Hepatocyte (in vitro differentiated cells): ENCODE data around the gene GTF2A2. TPM values are rescaled to one million over a fixed set of nuclear protein-coding genes. Genes with fewer than 3 reads are reported as not detected.
A peak's percentile ranks its signal among the peaks of the same experiment; 100 is the strongest.

Experiments used
- DNase-seq: peaks from one replicate; pipeline ENCODE4 v3.0.0-alpha.2; 2016; ENCODE audit warnings: low spot score
- H2AFZ ChIP-seq: fragments of 200-600 bp; sonication (generic); 2 replicates; pipeline ENCODE4 v1.6.0; 2016; ENCODE audit warnings: antibody characterized with exemption, mild to moderate bottlenecking
- H3K27ac ChIP-seq: fragments of 200-600 bp; sonication (generic); 2 replicates; pipeline ENCODE4 v1.5.1; 2016; ENCODE audit warnings: mild to moderate bottlenecking
- H3K27me3 ChIP-seq: fragments of 200-600 bp; sonication (generic); 2 replicates; pipeline ENCODE4 v1.6.1; 2016
- H3K36me3 ChIP-seq: fragments of 200-600 bp; sonication (generic); replicated peaks from 2 replicates; pipeline ENCODE4 v1.5.1; 2016; ENCODE audit warnings: low read depth; ENCODE audit not compliant: insufficient read depth
- H3K4me1 ChIP-seq: fragments of 200-600 bp; sonication (generic); 2 replicates; pipeline ENCODE4 v1.5.1; 2016; ENCODE audit warnings: mild to moderate bottlenecking, moderate library complexity; ENCODE audit not compliant: insufficient read depth
- H3K4me2 ChIP-seq: fragments of 200-600 bp; sonication (generic); 2 replicates; pipeline ENCODE4 v1.6.0; 2016
- H3K4me3 ChIP-seq: fragments of 200-600 bp; sonication (generic); 2 replicates; pipeline ENCODE4 v1.5.1; 2016; ENCODE audit warnings: mild to moderate bottlenecking
- H3K79me2 ChIP-seq: fragments of 200-600 bp; sonication (generic); 2 replicates; pipeline ENCODE4 v1.6.0; 2017; ENCODE audit warnings: mild to moderate bottlenecking
- H3K9me2 ChIP-seq: fragments of 200-600 bp; sonication (generic); replicated peaks from 2 replicates; pipeline ENCODE4 v1.6.0; 2017; ENCODE audit warnings: mild to moderate bottlenecking; ENCODE audit not compliant: insufficient read depth
- H3K9me3 ChIP-seq: fragments of 200-600 bp; sonication (generic); 2 replicates; pipeline ENCODE4 v1.5.1; 2016; ENCODE audit warnings: low read depth, mild to moderate bottlenecking
- H4K20me1 ChIP-seq: fragments of 200-600 bp; sonication (generic); 2 replicates; pipeline ENCODE4 v1.6.0; 2016; ENCODE audit warnings: mild to moderate bottlenecking; ENCODE audit not compliant: insufficient read depth, poor library complexity, severe bottlenecking
- EZH2 ChIP-seq: fragments of 200-600 bp; sonication (generic); IDR thresholded peaks from 2 replicates; pipeline ENCODE4 v1.6.1; 2016; ENCODE audit warnings: antibody characterized with exemption, mild to moderate bottlenecking, borderline replicate concordance
- EZH2phosphoT487 ChIP-seq: fragments of 200-600 bp; sonication (generic); IDR thresholded peaks from one replicate; pipeline ENCODE4 v1.6.1; 2018; ENCODE audit warnings: antibody characterized with exemption, mild to moderate bottlenecking, low read depth, moderate library complexity; ENCODE audit not compliant: unreplicated experiment, severe bottlenecking
- WGBS: methylation state at CpG from one replicate; pipeline ENCODE4 v1.1.6; 2016; ENCODE audit warnings: low lambda C conversion rate; ENCODE audit errors: missing lambda C conversion rate; 5-methylcytosine and 5-hydroxymethylcytosine counted together
- polyA plus RNA-seq: library from polyadenylated mRNA; unstranded; fragments of >200 nt; fragmentation: Nextera tagmentation; extraction: Ambion mirVana; gene quantifications from 2 replicates; pipeline ENCODE4 v1.2.1, GENCODE V29; 2016
- total RNA-seq: library from RNA; depleted of rRNA; stranded (reverse); fragments of >200 nt; gene quantifications from 2 replicates; pipeline ENCODE4 v1.2.3, GENCODE V29; 2014
- TF ChIP-seq, protein P1 (sequence below): fragments of 200-600 bp; sonication (generic); IDR thresholded peaks from 2 replicates; pipeline ENCODE4 v1.5.1; 2016; ENCODE audit warnings: antibody characterized with exemption, mild to moderate bottlenecking; ENCODE audit not compliant: poor library complexity

Gene GTF2A2, protein sequence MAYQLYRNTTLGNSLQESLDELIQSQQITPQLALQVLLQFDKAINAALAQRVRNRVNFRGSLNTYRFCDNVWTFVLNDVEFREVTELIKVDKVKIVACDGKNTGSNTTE
- total RNA-seq (42.9 and 50.9 TPM in 2 replicates), polyA plus RNA-seq (252 and 253 TPM in 2 replicates)

DNA sequence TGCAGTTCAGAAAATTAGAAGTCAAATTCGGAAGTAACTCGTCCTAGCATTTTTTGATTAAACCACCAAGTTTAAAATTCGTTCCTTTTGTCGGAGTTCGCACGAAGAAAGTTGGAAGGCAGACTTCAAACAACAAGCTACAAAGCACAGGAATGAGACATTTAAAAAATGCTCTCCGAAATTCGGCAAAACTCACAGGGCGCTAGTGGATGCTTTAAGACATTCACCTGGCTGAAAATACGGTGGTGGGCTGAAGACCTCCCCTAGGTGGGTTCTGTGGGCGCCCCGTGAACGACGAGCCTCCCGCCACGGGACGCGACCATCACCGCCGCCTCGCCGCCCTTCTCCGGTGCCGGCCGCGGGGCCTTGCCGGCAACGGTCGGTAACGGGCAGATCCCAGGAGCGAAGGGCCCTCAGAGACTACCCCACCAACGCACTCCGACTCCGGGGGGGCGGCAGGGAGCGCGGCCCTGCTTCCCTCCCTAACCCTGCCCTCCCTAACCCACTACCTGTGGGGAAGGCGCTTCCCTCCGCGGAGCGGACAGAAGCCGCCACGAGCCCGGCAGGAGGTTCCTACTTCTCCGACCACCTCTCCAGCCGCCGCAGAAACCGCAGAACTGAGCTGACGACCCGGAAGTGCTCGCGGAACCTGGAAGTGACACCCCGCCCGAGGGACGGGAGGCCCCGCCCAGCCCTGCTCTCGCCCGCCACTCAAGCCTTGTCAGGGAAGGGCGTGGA, at the start of gene GTF2A2:
GTF2A2 (minus strand) TSS at position 619 of the 738 bp plus-strand sequence. CDS start 5,238 bp downstream, outside the sequence.
- Histone ChIP-seq H3K9me2 (no peaks in the 10 kb centered on the region), H3K36me3 (no peaks in the 10 kb centered on the region), H3K79me2 (peaks cover 51% of the 10 kb centered on the region), H3K4me3 (peak within 1 kb of the TSS; percentile 86), H2AFZ (peak within 1 kb of the TSS; percentile 69), H3K4me1 (peaks cover 12% of the 10 kb centered on the region), H4K20me1 (peaks cover 17% of the 10 kb centered on the region), H3K9me3 (no peaks in the 10 kb centered on the region), H3K27me3 (no peaks in the 10 kb centered on the region), H3K4me2 (peak within 1 kb of the TSS; percentile 77), H3K27ac (peak within 1 kb of the TSS; percentile 86)
- TF ChIP-seq, protein P1, sequence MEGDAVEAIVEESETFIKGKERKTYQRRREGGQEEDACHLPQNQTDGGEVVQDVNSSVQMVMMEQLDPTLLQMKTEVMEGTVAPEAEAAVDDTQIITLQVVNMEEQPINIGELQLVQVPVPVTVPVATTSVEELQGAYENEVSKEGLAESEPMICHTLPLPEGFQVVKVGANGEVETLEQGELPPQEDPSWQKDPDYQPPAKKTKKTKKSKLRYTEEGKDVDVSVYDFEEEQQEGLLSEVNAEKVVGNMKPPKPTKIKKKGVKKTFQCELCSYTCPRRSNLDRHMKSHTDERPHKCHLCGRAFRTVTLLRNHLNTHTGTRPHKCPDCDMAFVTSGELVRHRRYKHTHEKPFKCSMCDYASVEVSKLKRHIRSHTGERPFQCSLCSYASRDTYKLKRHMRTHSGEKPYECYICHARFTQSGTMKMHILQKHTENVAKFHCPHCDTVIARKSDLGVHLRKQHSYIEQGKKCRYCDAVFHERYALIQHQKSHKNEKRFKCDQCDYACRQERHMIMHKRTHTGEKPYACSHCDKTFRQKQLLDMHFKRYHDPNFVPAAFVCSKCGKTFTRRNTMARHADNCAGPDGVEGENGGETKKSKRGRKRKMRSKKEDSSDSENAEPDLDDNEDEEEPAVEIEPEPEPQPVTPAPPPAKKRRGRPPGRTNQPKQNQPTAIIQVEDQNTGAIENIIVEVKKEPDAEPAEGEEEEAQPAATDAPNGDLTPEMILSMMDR: no peak
- TF ChIP-seq EZH2phosphoT487 (no peak), EZH2 (no peak)
- under 1% methylated on average over 46 of the region's 59 CpGs for whole genome bisulfite sequencing
- peak; percentile 97 for DNase-seq

DNA sequence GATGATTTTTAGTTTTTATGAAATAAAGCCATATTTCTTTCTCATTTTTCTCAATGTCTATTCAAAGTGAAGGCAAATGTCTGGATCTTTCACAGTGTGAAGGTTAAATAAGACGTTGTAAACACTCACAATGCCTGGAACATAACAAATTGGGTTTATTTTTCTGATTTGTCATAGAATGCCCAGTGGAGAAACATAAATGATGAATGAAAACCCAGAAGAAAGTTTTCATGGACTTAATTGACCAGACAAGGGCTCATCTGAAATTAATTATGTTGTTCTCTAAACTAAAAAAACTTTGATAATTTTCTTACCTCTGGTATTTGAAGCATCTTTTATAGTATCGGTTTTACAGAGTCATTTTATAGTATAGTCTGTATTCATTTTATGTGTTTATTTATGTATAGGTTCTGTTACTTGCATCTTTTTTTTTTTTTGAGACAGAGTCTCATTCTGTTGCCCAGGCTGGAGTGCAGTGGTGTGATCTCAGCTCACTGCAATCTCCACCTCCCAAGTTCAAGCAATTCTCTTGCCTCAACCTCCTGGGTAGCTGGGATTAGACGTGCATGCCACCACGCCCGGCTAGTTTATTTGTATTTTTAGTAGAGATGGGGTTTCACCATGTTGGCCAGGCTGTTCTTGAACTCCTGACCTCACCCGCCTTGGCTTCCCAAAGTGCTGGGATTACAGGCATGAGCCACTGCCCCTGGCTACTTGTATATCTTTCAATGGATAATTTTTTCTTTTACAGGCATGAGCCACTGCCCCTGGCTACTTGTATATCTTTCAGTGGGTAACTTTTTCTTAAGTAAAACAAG, 46.9 kb upstream of the GTF2A2 start:
- WGBS: 53% methylated on average over 6 of the region's 6 CpGs
- Histone ChIP-seq H3K27ac (no peak overlapping the region), H3K4me1 (no peaks in the 10 kb centered on the region), H3K27me3 (no peaks in the 10 kb centered on the region), H3K36me3 (no peaks in the 10 kb centered on the region), H3K79me2 (no peaks in the 10 kb centered on the region), H2AFZ (no peak overlapping the region), H4K20me1 (no peaks in the 10 kb centered on the region), H3K9me2 (no peaks in the 10 kb centered on the region), H3K4me2 (no peak overlapping the region), H3K9me3 (no peaks in the 10 kb centered on the region), H3K4me3 (no peak overlapping the region)
- TF ChIP-seq EZH2phosphoT487: no peak
- no peak for TF ChIP-seq EZH2
- TF ChIP-seq, protein P1: no peak
- no peak for DNase-seq

DNA sequence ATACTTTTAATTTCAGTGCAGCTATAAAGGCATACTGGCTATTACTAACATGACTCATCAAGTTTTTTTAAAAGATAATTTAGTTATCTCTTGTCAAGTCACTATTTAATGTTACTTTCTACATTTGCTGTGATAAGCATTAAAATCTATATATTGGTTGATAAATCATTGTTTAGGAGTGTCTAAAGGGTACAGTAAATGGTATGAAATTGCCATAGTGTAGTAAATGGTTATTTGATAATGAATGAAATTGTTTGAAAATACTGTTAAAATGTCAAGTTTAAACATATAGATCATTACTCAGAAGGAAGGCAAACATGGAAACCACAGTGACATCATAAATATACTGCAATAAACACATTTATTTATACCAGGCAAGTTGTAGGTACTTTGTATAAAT, 45.0 kb upstream of the GTF2A2 start:
- Histone ChIP-seq H3K4me2 (no peak overlapping the region), H3K9me2 (no peaks in the 10 kb centered on the region), H4K20me1 (no peaks in the 10 kb centered on the region), H3K79me2 (no peaks in the 10 kb centered on the region), H2AFZ (no peak overlapping the region), H3K4me1 (no peaks in the 10 kb centered on the region), H3K36me3 (no peaks in the 10 kb centered on the region), H3K9me3 (no peaks in the 10 kb centered on the region), H3K4me3 (no peak overlapping the region), H3K27me3 (no peaks in the 10 kb centered on the region), H3K27ac (no peak overlapping the region)
- no peak for DNase-seq
- TF ChIP-seq EZH2: no peak
- TF ChIP-seq, protein P1: no peak
- no peak for TF ChIP-seq EZH2phosphoT487
